K562 (cell line): ENCODE data around the gene KTN1.

Source experiments
- CEBPB ChIP-seq: fragments of 450-650 bp; IDR thresholded peaks from 2 replicates; pipeline ENCODE4 v1.6.1; 2016; ENCODE audit warnings: missing genetic modification characterization, missing compliant biosample characterization
- HNRNPLL ChIP-seq: fragments of 200-400 bp; formaldehyde crosslinking; IDR thresholded peaks from 2 replicates; pipeline ENCODE4 v1.6.1; 2017; ENCODE audit warnings: low read length, low read depth, mild to moderate bottlenecking; ENCODE audit not compliant: poor library complexity, severe bottlenecking

DNA sequence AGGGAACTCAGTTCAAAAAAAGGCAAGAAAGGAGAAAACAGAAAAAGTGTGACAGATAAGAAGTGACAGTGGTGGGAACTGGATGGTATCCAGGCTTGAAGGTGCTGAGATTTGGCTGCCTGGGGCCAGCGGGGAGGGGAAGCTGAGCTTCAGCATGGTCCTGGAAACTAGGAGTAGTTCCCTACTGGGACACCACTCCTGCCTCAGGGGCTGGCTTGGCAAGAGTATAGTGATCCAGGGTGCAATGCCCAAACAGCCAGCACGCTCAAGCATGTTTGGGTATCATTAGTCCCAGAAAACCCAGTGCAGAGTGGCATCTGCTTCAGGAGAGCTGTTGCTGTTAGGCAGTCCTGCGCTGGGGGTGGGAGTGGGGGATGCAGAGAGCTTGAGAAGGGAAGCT lies 49.5 kb upstream of the KTN1 start:
- TF ChIP-seq CEBPB (tag) = no peak
- TF ChIP-seq HNRNPLL = no peak
